ENCODE measurements around the gene PIGH.

- TF ChIP-seq REST (IDR thresholded peaks at IDR 0.05; ENCODE audit: insufficient read depth in 1 of 2, low read depth in 2 of 2, low read length in 2 of 2) (no peak), POLR2AphosphoS5 (IDR thresholded peaks at IDR 0.05; ENCODE audit: low read depth, low read length) (no peak), TAF1 (IDR thresholded peaks at IDR 0.05; ENCODE audit: borderline replicate concordance, insufficient read depth, low read length) (no peak), SIN3A (IDR thresholded peaks at IDR 0.05; ENCODE audit: borderline replicate concordance, insufficient read depth, low read length) (no peak), FOXP2 (optimal IDR thresholded peaks at IDR 0.05; ENCODE audit: borderline replicate concordance, extremely low read depth, extremely low read length, insufficient read depth) (no peak)
Observed at GRCh38 chr14:67641902-67642749, 42.1 kb upstream of the PIGH start.
